Left forelimb (tissue), 1 donor: ENCODE results near the gene ARHGAP45.

Experiments
- DNase-seq: peaks from one replicate; pipeline ENCODE4 v3.0.0-alpha.2; 2018; ENCODE audit warnings: low spot score

The ARHGAP45 gene

DNA sequence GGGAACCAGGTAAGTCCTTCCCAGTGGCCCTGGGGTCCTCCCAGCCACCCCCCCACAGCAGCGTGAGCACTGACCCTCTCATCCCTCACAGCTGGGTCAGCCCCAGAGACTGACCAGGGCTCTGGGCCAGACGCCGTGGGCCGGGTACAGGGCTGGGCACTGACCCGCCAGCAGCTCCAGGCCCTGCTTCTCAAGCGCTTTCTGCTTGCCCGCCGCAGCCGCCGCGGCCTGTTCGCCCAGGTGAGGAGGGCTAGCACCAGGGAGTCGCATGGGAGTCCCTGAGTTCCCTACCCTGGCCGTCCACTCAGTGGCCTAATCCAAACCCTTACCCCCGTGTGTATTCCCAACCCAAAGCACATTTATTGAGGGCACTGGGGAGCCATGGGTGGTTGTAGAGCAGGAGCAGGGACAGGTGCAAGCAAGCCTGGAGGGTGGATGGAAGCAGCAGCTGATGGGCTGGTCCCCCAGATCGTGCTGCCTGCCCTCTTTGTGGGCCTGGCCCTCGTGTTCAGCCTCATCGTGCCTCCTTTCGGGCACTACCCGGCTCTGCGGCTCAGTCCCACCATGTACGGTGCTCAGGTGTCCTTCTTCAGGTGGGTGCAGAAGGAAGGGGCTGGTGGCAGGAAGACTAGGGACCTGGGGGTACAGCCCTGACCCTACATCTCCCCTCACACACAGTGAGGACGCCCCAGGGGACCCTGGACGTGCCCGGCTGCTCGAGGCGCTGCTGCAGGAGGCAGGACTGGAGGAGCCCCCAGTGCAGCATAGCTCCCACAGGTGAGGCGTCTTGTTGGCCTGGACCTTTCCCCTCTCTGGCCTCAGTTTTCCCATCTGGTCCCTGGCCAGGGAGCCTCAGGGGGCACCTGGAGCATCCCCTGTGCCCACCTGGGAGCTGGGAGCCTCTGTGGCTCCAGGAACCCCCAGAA is 12.6 kb upstream of the ARHGAP45 start:
- no peak for DNase-seq

DNA sequence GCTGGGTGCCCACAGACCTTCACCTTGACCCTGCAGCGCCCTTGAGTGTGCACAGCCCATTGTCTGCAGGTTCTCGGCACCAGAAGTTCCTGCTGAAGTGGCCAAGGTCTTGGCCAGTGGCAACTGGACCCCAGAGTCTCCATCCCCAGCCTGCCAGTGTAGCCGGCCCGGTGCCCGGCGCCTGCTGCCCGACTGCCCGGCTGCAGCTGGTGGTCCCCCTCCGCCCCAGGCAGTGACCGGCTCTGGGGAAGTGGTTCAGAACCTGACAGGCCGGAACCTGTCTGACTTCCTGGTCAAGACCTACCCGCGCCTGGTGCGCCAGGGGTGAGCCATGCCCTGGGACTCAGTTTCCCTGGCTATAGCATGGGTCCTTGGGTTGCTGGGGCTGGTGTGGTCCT is 11.9 kb upstream of the ARHGAP45 start:
- no peak for DNase-seq

DNA sequence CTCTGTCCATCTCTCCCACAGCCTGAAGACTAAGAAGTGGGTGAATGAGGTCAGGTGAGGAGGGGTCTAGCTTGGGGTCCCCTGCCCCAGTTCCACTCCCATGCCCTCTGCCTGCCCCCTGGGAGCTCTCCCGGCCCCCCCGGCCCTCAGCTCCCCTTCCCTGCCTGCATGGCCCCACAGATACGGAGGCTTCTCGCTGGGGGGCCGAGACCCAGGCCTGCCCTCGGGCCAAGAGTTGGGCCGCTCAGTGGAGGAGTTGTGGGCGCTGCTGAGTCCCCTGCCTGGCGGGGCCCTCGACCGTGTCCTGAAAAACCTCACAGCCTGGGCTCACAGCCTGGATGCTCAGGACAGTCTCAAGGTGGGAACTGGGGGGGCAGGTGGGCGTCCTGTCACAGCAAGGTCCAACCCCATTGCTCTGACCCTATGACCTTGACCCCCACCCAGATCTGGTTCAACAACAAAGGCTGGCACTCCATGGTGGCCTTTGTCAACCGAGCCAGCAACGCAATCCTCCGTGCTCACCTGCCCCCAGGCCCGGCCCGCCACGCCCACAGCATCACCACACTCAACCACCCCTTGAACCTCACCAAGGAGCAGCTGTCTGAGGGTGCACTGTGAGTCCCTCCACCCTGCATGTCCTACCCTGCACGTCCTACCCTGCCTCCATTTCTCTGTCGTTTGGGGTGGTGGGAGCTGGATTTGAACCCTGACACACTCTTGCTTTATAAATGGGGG is 10.9 kb upstream of the ARHGAP45 start:
- no peak for DNase-seq

DNA sequence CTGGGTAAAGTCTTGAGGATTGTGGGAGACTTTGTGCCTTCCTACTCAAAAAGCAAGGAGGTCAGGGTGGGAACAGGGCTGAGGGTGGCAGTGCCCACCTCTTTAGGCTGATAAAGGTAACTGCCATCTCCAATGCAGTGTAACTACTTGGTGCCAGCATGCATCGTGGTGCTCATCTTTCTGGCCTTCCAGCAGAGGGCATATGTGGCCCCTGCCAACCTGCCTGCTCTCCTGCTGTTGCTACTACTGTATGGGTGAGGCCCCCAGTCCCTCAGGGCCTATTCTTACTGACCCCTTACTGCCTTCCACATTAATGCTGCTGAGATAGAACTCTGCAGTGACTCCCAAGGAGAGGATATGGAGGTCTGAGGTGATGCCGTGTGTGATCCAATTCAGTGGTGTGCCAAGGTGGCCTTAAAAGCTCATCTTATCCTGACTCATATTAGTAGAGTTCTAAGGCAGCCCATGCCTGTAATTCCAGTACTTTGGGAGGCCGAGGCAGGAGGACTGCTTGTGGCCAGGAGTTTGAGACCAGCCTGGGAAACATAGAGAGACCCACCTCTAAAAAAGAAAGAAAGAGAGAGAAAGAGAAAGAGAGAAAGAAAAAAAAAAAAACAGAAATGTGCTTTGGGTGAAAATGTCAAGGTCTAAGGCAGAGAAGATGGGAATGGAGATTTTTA is 9.7 kb upstream of the ARHGAP45 start:
- DNase-seq, result no peak

DNA sequence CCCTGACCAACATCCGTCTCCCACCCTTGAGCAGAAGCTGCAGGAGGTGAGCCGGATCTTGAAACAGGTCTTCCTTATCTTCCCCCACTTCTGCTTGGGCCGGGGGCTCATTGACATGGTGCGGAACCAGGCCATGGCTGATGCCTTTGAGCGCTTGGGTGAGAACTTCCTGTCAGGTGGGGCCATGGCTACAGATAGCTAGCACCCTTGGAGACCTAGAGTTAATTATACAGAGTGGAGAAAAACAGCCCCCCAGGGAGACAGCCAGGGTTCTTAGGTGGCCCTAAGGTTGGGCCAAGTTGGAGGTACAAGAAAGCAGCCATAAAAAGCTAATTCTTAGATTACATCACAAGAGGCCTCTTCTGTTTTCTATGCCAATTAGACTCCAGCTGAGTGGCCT is 8.9 kb upstream of the ARHGAP45 start:
- no peak for DNase-seq

DNA sequence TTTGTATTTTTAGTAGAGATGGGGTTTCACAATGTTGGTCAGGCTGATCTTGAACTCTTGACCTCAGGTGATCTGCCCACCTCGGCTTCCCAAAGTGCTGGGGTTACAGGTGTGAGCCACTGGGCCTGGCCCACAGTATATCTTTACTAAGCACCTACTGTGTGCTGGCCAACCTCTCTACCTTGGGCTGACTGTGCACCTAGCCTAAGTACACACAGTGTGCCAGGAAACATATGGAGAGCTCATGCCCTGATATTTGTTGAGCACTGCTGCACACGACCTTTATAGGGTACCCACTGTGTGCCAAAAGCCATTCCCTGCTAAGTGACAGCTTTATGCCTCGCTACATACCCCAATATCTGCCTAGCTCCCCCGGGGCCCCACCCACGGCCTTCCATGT is 6.3 kb upstream of the ARHGAP45 start:
- no peak for DNase-seq

DNA sequence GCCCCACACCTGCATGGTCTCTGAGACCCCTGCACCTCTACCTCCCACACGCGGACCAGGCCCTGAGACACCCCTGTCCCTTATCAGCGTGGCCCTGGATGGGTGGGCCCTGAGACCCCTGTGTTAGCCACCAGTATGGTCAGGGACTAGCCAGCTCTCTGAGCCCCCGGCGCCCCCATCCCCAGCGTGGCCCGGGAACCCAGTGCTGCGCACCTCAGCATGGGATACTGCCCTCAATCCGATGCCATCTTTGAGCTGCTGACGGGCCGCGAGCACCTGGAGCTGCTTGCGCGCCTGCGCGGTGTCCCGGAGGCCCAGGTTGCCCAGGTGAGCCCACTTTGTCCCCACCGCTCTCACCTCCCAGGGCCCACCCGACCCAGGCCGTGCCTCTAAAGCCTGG is 5.0 kb upstream of the ARHGAP45 start:
- no peak for DNase-seq

DNA sequence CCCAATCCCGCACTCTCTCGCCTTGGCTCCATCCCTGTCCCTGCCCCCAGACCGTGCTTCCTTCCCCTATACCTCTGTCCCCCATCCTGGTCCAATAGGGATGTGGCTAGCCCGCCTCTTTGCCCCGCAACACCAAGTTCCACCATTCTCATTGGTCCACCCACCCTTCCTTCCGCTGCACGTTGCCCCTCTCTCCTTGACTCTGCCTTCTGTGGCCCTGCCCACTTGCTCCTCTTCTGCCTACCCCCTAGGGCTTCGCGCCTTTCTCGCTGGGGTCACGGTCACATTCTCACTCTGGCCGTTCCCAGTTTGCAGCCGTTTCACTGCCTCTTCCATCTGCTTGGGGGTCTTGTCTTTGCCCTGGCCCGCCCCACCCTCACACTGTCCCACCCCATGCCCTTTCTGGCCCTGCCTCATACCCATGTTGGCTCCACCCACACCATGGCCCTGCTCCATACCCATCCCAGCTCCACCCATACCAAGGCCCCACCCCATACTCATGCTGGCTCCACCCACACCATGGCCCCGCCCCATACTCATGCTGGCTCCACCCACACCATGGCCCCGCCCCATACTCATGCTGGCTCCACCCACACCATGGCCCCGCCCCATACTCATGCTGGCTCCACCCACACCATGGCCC is 4.5 kb upstream of the ARHGAP45 start:
- DNase-seq, result no peak

DNA sequence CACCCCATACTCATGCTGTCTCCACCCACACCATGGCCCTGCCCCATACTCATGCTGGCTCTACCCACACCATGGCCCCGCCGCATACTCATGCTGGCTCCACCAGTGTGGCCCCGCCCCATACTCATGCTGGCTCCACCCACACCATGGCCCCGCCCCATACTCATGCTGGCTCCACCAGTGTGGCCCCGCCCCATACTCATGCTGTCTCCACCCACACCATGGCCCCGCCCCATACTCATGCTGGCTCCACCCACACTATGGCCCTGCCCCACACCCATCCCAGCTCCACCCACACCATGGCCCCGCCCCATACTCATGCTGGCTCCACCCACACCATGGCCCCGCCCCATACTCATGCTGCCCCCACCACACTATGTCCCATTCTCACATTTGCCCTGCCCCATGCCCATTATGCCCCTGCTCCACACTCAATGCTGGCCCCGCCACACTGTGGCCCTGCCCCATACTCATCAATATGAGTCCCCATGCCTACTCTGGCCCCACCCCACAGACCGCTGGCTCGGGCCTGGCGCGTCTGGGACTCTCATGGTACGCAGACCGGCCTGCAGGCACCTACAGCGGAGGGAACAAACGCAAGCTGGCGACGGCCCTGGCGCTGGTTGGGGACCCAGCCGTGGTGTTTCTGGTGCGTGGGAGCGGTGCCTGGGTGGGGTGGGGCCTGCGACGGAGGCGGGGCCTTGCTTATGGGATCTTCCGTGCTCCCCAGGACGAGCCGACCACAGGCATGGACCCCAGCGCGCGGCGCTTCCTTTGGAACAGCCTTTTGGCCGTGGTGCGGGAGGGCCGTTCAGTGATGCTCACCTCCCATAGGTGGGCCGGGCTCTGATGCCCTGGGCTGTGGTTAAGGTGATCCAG is 3.7 kb upstream of the ARHGAP45 start:
- DNase-seq, result no peak

DNA sequence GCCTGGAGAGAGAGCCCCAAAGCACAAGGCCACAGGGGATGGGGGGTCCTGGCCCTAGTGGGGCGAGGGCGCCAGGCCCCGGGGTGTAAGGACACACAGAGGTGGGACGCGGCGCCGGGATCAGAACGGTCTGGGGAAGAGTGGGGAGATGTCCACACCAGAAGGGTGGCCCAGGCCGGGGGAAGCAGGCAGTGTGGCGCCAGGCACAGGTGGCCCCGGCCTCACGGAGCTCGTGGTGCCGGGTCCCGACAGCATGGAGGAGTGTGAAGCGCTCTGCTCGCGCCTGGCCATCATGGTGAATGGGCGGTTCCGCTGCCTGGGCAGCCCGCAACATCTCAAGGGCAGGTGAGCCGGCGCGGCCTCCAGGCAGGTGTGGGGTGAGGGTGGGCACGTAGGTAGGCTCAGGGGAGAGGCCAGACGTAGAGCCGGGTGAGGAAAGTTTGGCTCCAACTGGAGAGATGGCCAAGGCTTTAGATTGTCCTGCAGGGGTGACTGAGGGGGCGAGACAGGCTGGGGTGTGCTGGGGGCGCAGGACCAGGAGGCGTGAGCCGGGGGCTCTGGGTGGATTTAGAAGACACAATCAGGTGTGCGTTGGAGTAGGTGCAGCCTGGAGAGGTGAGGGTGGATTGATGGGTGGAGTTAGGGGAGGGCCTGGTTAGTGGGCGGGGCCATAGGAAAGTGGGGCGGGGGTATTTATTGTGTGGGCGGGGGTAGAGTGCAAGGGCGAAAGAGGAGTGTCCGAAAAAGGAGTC is 2.9 kb upstream of the ARHGAP45 start:
- DNase-seq, result no peak

DNA sequence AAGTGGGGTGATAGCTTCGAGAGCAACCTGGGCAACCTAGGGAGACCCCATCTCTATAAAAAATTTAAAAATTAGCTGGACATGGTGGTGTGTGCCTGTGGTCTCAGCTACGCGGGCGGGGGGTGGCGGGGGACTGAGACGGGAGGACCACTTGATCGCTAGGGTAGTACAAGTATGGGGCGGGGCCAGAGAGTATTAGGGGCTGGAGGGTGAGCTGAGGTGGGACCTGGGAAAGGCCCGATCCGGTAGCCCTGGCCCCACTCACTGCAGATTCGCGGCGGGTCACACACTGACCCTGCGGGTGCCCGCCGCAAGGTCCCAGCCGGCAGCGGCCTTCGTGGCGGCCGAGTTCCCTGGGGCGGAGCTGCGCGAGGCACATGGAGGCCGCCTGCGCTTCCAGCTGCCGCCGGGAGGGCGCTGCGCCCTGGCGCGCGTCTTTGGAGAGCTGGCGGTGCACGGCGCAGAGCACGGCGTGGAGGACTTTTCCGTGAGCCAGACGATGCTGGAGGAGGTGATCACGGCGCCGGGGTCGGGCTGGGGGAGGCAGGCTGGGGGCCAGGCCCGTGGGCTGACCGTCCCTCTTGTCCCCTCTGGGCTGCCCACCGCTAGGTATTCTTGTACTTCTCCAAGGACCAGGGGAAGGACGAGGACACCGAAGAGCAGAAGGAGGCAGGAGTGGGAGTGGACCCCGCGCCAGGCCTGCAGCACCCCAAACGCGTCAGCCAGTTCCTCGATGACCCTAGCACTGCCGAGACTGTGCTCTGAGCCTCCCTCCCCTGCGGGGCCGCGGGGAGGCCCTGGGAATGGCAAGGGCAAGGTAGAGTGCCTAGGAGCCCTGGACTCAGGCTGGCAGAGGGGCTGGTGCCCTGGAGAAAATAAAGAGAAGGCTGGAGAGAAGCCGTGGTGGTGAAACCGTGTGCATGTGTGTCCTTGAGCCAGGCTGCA is 2.0 kb upstream of the ARHGAP45 start:
- no peak for DNase-seq

DNA sequence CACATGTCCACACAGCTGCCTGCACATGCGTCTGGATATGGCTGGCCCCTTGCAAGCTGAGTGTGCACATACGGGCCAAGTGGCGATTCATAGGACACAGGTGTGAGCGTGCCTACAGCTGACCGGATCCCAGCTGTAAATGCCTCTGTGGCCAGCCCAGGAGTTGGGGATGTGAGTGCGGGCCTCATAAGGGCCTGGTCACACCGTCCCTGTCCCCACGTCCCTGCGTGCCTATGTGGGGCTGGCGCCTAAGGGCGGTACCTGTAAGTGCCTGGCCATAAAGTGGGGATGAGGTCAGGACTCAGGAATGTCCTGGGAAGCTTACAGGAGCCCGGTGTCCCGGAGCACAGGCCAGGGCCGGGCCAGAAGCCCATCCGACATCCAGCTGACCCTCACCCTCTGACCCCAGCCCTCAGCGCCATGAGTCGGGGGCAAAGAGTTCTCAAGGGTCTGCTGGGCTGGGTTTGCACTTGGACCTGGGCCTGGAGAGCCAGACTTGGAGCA is 1.3 kb upstream of the ARHGAP45 start:
- no peak for DNase-seq

DNA sequence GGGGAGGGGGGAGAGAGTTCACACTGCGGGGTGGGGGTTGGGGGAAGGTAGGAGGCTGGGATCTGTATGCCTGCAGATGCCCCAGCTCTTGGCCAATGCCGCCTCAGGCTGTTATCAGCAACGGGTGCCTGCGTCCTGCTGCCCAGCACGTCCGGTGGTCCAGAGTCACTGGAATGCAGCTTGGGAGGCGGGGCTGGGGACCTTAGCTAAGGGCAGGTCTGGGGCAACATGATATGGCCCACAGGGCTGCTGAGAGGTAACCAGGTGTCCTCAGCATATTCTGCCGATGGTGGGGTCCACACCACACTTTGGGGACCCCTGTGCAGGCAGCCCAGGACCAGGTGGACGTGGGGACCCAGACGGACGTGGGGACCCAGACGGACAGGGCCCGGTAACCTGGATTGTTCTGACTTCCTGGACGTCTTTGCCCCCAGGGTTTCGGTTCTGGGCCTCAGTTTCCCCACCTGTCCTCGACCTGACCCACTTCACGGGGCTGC is 668 bp upstream of the ARHGAP45 start:
- no peak for DNase-seq

DNA sequence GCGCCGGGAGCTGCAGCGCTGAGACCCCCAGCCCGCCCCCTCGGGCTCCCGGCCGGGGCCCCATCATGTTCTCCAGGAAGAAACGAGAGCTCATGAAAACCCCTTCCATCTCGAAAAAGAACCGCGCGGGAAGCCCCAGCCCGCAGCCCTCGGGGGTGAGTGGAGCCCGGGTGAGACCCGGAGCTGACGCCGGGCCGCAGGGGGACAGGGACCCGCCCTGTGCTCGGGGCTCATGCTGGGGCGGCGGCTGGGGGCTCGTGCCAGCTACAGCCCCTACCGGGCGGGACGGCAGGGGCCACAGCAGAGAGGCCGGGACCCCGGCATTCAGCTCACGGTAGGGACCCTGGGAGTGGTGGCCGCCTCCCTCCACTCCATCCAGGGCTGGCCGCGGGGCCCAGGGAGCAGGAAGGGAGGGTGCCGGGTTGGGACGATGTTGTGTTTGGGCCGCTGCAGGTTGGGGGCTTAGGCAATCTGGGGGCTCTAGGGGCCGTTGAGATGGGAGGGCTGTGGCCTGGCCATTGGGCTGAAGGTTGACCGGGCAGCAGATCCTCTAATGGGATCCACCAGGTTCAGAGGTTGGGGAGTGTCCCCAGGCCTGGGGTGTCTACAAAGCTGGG is 482 bp downstream of the ARHGAP45 start:
- no peak for DNase-seq

DNA sequence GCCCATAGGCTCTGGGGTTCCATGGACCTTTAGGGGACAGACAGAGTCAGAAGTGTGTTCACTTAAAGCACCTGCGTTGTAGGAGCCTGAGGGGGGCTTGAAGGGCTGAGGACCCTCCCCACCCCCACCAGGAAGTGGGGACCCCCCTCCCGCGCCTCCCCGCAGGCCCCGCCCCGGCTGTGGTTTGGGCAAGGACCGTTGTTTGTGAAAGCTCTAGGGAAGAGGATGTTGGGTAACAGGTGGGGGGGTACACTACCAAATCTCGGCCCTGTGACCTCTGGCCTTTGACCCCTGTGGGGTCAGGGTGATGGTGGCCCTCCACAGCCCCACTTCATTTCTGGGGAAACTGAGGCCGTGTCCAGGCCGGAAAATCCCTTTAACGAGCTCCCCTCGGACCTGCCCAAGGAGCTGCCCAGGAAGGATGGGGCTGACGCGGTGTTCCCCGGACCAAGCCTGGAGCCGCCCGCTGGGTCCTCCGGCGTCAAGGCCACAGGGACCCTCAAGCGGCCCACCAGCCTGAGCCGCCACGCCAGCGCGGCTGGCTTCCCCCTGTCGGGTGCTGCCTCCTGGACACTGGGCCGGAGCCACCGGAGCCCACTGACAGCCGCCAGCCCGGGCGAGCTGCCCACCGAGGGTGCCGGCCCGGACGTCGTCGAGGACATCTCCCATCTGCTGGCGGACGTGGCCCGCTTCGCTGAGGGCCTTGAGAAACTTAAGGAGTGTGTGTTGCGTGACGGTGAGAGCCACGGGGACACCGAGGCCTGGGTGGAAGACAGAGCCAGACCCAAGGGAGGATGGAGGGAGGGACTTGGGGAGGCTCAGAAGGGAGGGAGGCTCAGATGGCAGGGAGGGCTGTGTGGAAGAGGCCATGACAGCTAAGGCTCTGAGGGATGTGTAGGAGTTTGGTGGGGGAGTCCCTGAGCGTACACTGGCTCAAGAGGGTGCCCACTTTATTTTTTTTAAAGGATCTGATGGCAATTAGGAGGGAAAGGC is 1.3 kb downstream of the ARHGAP45 start:
- DNase-seq, result no peak

DNA sequence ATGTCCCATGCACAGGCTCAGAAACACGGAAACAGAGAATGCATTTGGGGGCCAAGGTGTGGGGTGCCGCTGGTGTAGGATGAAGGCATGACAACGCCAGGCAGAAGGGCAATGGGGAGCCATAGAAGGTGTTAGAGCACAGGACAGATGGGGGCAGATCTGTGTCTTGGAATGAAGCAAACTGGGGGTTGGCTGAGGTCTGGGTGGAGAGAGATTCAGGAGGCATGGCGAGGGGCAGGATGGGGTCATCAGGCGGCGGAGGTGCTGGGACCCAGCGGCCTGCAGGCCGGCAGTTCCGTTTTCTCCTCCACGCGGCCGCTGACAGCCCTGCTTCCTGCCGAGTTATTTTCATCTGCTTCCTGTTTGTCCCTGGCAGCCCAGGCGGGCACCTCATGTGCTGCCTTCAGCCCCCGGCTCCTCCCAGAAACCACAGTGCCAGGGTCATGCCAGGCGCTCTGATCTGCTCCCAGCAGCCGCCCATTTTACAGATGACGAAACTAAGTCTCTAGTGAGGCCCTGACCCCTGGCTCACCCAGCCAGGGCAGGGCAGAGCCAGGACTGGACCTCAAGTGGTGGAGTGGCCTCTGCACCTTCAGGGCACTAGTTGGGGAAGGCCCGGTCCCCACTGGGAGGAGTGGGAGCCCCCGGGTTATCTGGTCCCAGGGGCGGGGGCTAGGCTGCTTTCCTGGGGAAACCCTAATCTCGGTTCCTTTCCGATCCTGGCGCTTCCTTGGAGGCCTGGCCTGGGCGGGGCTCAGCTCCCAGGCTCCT is 2.2 kb downstream of the ARHGAP45 start:
- DNase-seq, result no peak

DNA sequence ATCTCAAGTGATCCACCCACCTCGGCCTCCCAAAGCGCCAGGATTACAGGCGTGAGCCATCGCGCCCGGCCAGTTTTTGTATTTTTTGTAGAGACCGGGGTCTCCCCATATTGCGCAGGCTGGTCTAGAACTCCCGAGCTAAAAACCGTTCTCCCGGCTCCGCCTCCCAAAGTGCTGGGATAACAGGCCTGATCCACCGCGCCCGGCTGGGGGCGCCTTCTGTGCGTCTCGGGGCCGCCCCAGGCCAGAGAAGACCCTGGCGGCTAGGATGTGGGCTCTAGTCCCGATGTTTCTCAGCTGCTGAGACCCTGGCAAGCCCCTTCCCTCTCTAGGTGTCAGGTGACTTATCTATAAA is 3.6 kb downstream of the ARHGAP45 start:
- DNase-seq, result no peak
